Kidney (tissue), 14 donors: ENCODE data around the gene MAFG. TPM values are rescaled to one million over a fixed set of nuclear protein-coding genes. Genes with fewer than 3 reads are reported as not detected.

Experiments
- DNase-seq, 5 donors: peaks; one replicate each; pipeline ENCODE4 v3.0.0-alpha.2; 2013 to 2020
- FAIRE-seq: peaks from 2 replicates; lab custom pipeline; 2012; peaks lifted over from hg19 to GRCh38; lab: Jason Lieb, UNC
- H3K27ac ChIP-seq, 2 donors: one replicate each; pipeline ENCODE4 v1.7.0; 2013; ENCODE audit warnings: low read depth in 2 of 2, low read length in 2 of 2, inconsistent platforms in 1 of 2
- H3K27me3 ChIP-seq: one replicate; pipeline ENCODE4 v1.7.1; 2013; ENCODE audit warnings: low read length, inconsistent platforms; ENCODE audit not compliant: control insufficient read depth, insufficient read depth
- H3K36me3 ChIP-seq, 3 donors: one replicate each; pipeline versions ENCODE4 v1.7.0 to v1.7.1; 2013; ENCODE audit warnings: low read length in 3 of 3, control low read depth in 1 of 3, inconsistent platforms in 1 of 3; ENCODE audit not compliant: insufficient read depth in 3 of 3, control insufficient read depth in 2 of 3
- H3K4me1 ChIP-seq, 3 donors: one replicate each; pipeline versions ENCODE4 v1.7.0 to v1.7.1; 2013; ENCODE audit warnings: low read length in 3 of 3, inconsistent platforms in 1 of 3, low read depth in 1 of 3; ENCODE audit not compliant: control insufficient read depth in 2 of 3, insufficient read depth in 2 of 3
- H3K4me3 ChIP-seq, 3 donors: one replicate each; pipeline versions ENCODE4 v1.7.0 to v1.8.1; 2013; ENCODE audit warnings: low read length in 3 of 3, control low read depth in 1 of 3, inconsistent platforms in 1 of 3
- H3K9ac ChIP-seq, 3 donors: one replicate each; pipeline versions ENCODE4 v1.7.0 to v1.7.1; 2013; ENCODE audit warnings: low read length in 3 of 3, control low read depth in 1 of 3, inconsistent platforms in 1 of 3
- H3K9me3 ChIP-seq, 3 donors: one replicate each; pipeline versions ENCODE4 v1.7.0 to v1.7.1; 2013; ENCODE audit warnings: low read length in 3 of 3, control low read depth in 1 of 3, inconsistent platforms in 1 of 3; ENCODE audit not compliant: control insufficient read depth in 2 of 3, insufficient read depth in 1 of 3
- CTCF ChIP-seq: IDR thresholded peaks from 3 replicates; pipeline ENCODE4 v1.5.1; 2012; ENCODE audit warnings: mild to moderate bottlenecking, moderate library complexity, borderline replicate concordance; ENCODE audit not compliant: insufficient read depth; ENCODE audit errors: extremely low read depth
- intact Hi-C: fragments of 100-400 bp; cut with DNase I; formaldehyde crosslinking; loops from one replicate; pipeline ENCODE4 v1.11.1; 2022
- polyA plus RNA-seq: library from polyadenylated mRNA; stranded (reverse); fragments of 350-450 nt; fragmentation: Illumina TruSeq; extraction: RNeasy Lipid Tissue Mini Kit (QIAGEN cat#74804); gene quantifications from one replicate; pipeline ENCODE4 v1.2.3, GENCODE V29; 2014; ENCODE audit warnings: low read depth, low replicate concordance; ENCODE audit not compliant: insufficient read depth
- total RNA-seq: library from RNA; stranded (reverse); fragmentation: NEBNext Ultra II Directional; extraction: Animal tissue kit (Norgen Biotek cat#: 25700); gene quantifications from one replicate; pipeline ENCODE4 v1.2.1, GENCODE V29; 2021
- donor health status: control.
- donor health status: control.
- donor health status: control.
- donor health status: control.
- donor health status: control.
- donor health status: DM: yes; HTN: yes; CAD: no.
- donor health status: Normal renal cell carcinoma (clear cell type).

Gene MAFG
- total and polyA plus RNA-seq, 2 donors from 2014 or later, result 8.3 to 18.2 TPM

GRCh38 chr17:81973432-81973831 lies 45.9 kb upstream of the MAFG start:
- no peak for DNase-seq
- Histone ChIP-seq H3K9ac (no peak overlapping the region), H3K36me3 (no peaks in the 10 kb centered on the region), H3K4me3 (no peak overlapping the region), H3K9me3 (peaks cover 0 to 3% (median 0%) of the 10 kb centered on the region in 3 donors), H3K27me3 (no peaks in the 10 kb centered on the region), H3K4me1 (peaks cover 0 to 11% (median 0%) of the 10 kb centered on the region in 3 donors), H3K27ac (no peak overlapping the region)
- intact Hi-C loops, result no loop called here
- no peak for TF ChIP-seq CTCF
- FAIRE-seq, result no peak

- no peak for TF ChIP-seq CTCF
- H3K4me1 ChIP-seq, result peaks cover 0 to 10% (median 0%) of the 10 kb centered on the region in 3 donors
- no peak overlapping the region for H3K27ac ChIP-seq
- H3K36me3 ChIP-seq, result no peaks in the 10 kb centered on the region
- H3K9ac ChIP-seq, result no peak overlapping the region
- no peaks in the 10 kb centered on the region for H3K27me3 ChIP-seq
- intact Hi-C loops, result loop anchor here (10.0 kb wide), 1 partner anchor 46 kb away; no protein-coding TSS in a partner anchor
- no peak overlapping the region for H3K4me3 ChIP-seq
- no peak for FAIRE-seq
- peaks cover 0 to 3% (median 0%) of the 10 kb centered on the region in 3 donors for H3K9me3 ChIP-seq
- no peak for DNase-seq
Observed at GRCh38 chr17:81968850-81969812, 41.6 kb upstream of the MAFG start.

- Histone ChIP-seq H3K27ac (no peak overlapping the region), H3K4me3 (no peak overlapping the region)
Observed at GRCh38 chr17:81968396-81968745, 40.8 kb upstream of the MAFG start.

More at GRCh38 chr17:81968396-81968745, 40.8 kb upstream of the MAFG start:
- TF ChIP-seq CTCF, result no peak
- Histone ChIP-seq H3K4me1 (peaks cover 0 to 10% (median 0%) of the 10 kb centered on the region in 3 donors), H3K36me3 (no peaks in the 10 kb centered on the region), H3K27me3 (no peaks in the 10 kb centered on the region), H3K9ac (no peak overlapping the region), H3K9me3 (peaks cover 0 to 1% (median 0%) of the 10 kb centered on the region in 3 donors)
- no peak for DNase-seq
- intact Hi-C loops, result loop anchor here (10.0 kb wide), 1 partner anchor 46 kb away; no protein-coding TSS in a partner anchor
- no peak for FAIRE-seq
